GM18861 (cell line): Measurements from ENCODE around the gene SULT4A1.
"Not testable (repeated sequence)": the region's sequence is repeated elsewhere in the genome, so short reads cannot be mapped to it uniquely, and the experiment has no call there.

Experiments used
- ATAC-seq: cut with Tn5 transposase; IDR thresholded peaks from one replicate; pipeline ENCODE4 v1.9.1; 2021; ENCODE audit not compliant: unreplicated experiment

SULT4A1 gene, protein sequence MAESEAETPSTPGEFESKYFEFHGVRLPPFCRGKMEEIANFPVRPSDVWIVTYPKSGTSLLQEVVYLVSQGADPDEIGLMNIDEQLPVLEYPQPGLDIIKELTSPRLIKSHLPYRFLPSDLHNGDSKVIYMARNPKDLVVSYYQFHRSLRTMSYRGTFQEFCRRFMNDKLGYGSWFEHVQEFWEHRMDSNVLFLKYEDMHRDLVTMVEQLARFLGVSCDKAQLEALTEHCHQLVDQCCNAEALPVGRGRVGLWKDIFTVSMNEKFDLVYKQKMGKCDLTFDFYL

GRCh38 chr22:43862074-43862881, at the start of gene SULT4A1:
TSS of gene SULT4A1 (minus strand) at chr22:43862513. CDS start at chr22:43862382, 131 bp downstream.
- no peak for ATAC-seq

DNA sequence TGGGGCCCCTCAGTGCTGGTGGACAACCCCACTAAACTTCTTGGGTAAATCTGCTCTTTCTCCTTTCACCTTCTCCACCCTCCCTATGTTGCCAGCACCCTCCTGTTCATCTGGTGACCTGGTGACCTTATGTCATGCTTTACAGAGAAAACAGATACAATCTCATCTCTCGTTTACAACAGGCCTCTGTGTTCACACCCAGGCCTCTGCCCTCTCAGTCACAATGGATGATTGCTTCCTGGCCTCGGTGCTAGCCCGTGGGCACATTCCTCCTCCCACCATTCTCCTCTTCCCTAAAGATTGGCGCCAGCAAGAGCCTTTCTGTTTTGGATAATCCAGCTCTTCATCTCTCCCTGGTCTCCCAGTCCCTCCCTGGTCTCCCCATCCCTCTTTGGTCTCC, 49.0 kb upstream of the SULT4A1 start:
- no peak for ATAC-seq

- no peak for ATAC-seq
Measured at GRCh38 chr22:43910178-43910695, 47.9 kb upstream of the SULT4A1 start.

GRCh38 chr22:43909708-43910107, 47.4 kb upstream of the SULT4A1 start:
- ATAC-seq = no peak

GRCh38 chr22:43905681-43906080, 43.4 kb upstream of the SULT4A1 start:
- ATAC-seq = no peak

GRCh38 chr22:43904412-43904811, 42.1 kb upstream of the SULT4A1 start:
- not testable (repeated sequence) for ATAC-seq

GRCh38 chr22:43903033-43903432, 40.7 kb upstream of the SULT4A1 start:
- not testable (repeated sequence) for ATAC-seq

DNA sequence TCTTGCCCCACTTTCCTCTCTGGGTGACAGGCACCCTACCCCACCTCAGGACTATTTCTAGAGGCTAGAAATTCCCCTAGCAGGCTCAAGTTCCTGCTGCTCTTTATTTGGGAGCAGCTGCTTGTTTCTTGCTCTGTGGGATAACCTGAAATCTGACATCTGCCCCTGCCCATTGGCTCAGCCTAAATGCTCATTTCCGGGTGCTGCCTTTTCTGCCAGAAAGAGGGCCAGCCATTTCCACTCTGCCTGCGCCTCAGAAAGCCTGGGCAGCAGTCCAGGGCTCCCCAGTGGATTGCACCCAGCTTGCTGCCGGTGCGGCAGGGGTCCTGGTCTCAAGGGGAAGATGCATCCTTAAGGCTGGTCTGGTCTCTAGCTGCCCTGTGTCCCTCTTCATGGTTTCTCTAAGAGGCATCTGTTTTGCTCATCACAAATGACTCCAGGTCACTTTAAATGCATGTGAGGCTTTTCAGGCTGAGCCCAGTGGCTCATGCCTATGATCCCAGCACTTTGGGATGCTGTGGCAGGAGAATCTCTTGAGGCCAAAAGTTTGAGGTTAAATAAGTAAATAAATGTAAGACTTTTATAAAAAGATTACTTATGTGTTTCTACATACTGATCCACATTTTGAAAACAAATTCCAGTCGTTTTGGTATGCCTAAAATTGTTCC, 39.8 kb upstream of the SULT4A1 start:
- ATAC-seq = no peak

- ATAC-seq = no peak
Measured at GRCh38 chr22:43900206-43900605, 37.9 kb upstream of the SULT4A1 start.

GRCh38 chr22:43897751-43898261, 35.5 kb upstream of the SULT4A1 start:
- no peak for ATAC-seq

GRCh38 chr22:43895986-43896645, 33.8 kb upstream of the SULT4A1 start:
- no peak for ATAC-seq

- no peak for ATAC-seq
Measured at GRCh38 chr22:43894122-43894521, 31.8 kb upstream of the SULT4A1 start.

DNA sequence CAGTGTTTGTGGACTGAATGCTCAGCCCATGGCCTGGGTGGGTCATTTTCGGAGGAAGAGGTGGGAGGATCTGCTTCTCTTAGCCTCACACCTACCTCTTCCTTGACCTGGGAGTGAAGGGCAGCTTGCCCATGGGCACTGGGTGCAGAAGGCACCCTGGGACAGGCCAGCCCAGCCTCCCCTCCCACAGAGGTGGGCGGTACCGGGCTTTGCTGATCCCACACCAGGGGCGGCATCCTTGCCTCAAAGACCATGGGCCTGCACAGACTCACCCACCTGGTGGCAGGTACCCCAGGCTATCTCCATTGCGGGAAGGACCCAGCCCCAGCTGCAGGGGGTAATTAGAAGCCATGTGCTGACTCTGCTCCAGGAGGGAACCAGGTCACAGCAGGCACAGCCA, 31.0 kb upstream of the SULT4A1 start:
- ATAC-seq = no peak

GRCh38 chr22:43892183-43892894, 30.0 kb upstream of the SULT4A1 start:
- ATAC-seq = no peak

DNA sequence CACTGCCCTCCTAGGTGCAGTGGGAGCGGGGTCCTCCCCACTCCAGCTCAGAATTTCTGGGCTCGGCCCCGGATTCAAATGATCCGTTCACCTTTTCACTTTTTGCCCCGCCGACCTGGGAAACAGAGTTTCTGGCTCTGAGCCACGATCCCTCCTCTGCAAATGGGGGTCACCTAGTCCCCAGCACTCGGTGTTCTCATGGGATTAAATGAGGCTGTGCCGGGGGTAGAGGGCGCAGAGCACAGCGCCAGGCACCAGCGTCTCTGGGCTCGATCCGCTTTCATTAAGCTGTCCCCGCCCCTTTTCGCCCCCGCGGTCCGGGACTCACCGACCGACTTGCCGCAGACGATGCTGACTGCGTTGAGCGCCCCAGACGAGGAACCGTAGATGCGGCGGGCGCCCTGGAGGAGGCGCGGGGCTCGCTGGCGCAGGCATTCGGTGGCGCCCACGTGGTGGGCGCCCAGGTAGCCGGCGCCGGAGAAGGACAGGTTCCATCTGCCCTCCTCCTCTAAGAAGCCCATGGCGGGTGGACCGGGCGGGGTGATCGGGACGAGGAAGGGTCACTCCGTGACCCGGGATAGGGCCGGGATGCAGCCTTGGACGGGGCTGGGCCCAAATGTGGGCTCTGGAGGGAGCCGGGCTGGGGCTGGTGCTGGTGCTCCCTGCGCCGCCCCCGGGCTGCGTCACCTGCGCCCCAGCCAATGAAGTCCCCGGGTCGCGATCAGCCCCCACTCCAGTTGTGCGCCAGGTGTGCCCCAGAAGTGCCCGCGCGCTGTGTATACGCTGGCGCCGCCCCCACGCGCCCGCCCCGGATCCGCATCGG, 29.3 kb upstream of the SULT4A1 start, which contains the start of gene PNPLA5:
Gene PNPLA5 (minus strand): TSS at position 654 of the 823 bp plus-strand sequence. CDS start 133 bp downstream, at position 521.
- no peak for ATAC-seq

DNA sequence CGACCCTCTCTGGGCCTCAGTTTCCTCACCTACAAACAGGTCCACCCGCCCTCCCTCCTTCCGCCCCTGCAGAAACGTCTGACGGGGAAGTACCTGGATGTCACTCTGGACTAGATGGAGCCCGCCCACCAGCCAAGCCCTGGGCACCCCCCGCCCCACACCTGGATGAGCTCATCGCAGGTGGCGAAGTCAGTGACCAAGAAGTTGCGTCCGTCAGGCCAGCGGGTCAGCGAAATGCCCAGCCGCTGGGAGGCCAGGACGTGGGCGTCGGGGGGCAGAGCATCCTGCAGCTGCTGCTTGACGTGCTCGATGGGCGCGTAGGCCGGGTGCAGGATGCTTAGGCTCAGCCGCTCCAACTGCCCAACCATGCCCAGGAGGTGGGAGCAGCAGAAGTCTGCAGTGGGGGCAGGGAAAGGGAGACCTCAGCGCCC, 28.6 kb upstream of the SULT4A1 start:
- no peak for ATAC-seq

DNA sequence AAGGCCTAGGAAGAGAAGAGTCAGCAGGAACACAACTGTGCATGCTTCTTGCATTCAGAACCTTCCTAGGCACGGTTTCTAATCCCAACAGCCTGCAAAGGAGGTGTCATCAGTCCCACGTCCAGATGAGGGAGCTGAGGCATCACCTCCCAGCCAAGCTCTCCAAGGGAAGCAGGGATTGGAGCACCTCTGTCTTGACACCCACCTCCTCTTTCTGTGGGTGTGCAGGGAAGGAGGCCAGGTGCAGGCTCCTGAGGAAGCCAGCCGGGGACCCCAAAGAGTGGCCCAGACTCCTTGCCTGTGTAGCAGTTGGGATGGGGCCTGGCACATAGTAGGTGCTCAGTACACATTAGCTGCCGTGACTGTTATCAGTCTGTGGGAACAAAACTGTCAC, 27.5 kb upstream of the SULT4A1 start:
- ATAC-seq = no peak

GRCh38 chr22:43889201-43889859, 27.0 kb upstream of the SULT4A1 start:
- ATAC-seq = no peak

DNA sequence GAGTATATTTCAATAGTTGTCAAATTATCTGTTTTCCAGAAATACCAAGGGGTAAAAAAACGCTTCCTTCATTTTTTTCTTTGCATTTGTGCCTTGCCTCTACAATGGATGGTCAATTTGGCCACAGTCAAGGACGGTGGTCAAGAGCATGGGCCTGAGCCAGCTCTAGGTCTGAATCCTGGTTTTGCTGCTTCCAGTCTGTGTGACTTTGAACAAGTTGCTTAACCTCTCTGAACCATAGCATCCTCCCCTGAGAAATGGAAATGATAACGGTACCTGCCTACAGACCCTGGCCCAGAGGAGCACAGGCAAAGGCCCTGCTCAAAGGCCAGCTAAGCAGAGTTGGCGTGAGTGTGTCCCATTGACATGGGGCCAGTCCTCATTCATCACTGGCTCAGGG, 26.4 kb upstream of the SULT4A1 start:
- no peak for ATAC-seq
